ENCODE data around the gene KRTAP10-4.

DNA sequence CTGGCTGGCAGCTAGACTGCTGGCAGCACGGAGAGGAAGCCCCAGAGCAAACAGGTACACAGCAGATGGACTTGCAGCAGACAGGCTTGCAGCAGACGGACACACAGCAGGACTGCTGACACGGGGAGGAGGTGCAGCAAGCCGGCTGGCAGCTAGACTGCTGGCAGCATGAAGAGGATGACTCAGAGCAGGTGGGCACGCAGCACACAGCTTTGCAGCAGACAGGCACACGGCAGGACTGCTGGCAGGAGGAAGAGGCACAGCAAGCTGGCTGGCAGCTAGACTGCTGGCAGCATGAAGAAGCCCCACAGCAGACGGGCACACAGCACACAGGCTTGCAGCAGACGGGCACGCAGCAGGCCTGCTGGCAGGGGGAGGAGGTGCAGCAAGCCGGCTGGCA is 22.7 kb upstream of the KRTAP10-4 start:
- TF ChIP-seq POLR2A (IDR thresholded peaks at IDR 0.05; ENCODE audit: low read depth, low read length), result no peak
- TF ChIP-seq POLR2AphosphoS5 (IDR thresholded peaks at IDR 0.05; ENCODE audit: low read depth, low read length), result no peak
- no peak for TF ChIP-seq SPI1 (IDR thresholded peaks at IDR 0.05; ENCODE audit: low read depth, low read length)

All from GM12891 (cell line).